HUES48 (cell line): Measurements from ENCODE around the gene SLC15A3.
A peak's percentile ranks its signal among the peaks of the same experiment; 100 is the strongest.

Source experiments
- H3K27ac ChIP-seq: one replicate; pipeline ENCODE4 v1.7.0; 2013; ENCODE audit warnings: low read depth, low read length, inconsistent platforms
- H3K27me3 ChIP-seq: 2 replicates; pipeline ENCODE4 v1.6.1; 2013; ENCODE audit warnings: mild to moderate bottlenecking, low read length; ENCODE audit not compliant: control insufficient read depth, insufficient read depth
- H3K36me3 ChIP-seq: 2 replicates; pipeline ENCODE4 v1.6.1; 2013; ENCODE audit warnings: low read length; ENCODE audit not compliant: control insufficient read depth, insufficient read depth
- H3K4me1 ChIP-seq: 2 replicates; pipeline ENCODE4 v1.6.1; 2013; ENCODE audit warnings: mild to moderate bottlenecking, low read length; ENCODE audit not compliant: control insufficient read depth, insufficient read depth
- H3K4me3 ChIP-seq: 2 replicates; pipeline ENCODE4 v1.5.1; 2013; ENCODE audit warnings: mild to moderate bottlenecking, low read depth, low read length
- H3K9ac ChIP-seq: 2 replicates; pipeline ENCODE4 v1.6.1; 2013; ENCODE audit warnings: mild to moderate bottlenecking, low read depth, low read length, moderate library complexity
- H3K9me3 ChIP-seq: 2 replicates; pipeline ENCODE4 v1.6.1; 2013; ENCODE audit warnings: low read length; ENCODE audit not compliant: control insufficient read depth, insufficient read depth

The SLC15A3 gene

DNA sequence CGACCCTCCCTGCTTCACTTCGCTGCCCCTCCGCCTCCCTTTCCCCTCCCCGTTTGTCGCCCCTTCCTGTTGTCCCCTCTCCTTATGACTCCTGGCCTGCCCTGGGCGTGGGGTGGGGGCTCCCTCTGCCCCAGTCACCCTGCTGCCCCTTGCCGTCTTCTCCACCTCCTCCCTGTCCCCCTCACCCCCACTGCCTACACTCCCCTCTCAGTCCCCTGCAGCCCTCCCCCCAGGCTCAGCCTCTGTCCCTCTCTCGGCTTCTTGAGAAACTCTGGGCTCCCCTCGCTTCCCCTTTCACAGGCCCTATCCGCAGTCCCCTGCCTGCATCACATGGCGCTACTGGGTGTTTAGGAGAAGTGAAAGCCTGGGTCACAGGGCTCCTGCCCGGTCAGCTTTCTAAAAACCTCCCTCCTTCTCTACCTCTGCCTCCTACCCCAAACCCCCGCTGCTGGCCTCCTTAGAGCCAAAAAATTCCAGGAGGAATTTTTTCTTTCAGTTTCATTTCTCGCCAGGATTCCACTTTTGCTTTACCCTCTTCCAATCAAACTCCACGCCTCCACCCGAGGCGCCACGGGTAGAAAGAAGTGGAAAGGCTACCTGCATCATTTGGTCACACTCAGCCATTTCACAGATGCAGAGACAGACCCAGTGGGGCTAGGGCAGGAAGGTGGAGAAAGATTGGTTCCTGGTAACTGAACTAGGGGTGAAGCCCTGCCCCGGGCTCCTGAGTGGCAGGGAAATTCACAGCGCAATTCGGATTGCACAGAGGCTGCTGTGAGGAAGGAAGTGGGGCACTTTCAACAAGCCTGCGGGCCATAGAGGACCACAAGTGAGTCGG, at the start of gene SLC15A3:
TSS of gene SLC15A3 (minus strand) at position 273 of the 838 bp plus-strand sequence. CDS start 625 bp downstream, outside the sequence.
- H3K4me1 ChIP-seq: peaks cover 18% of the 10 kb centered on the region
- H3K4me3 ChIP-seq: peak within 1 kb of the TSS; percentile 63
- H3K36me3 ChIP-seq: no peaks in the 10 kb centered on the region
- H3K27me3 ChIP-seq: peaks cover 25% of the 10 kb centered on the region
- H3K27ac ChIP-seq: no peak within 1 kb of the TSS
- no peak within 1 kb of the TSS for H3K9ac ChIP-seq
- no peaks in the 10 kb centered on the region for H3K9me3 ChIP-seq

DNA sequence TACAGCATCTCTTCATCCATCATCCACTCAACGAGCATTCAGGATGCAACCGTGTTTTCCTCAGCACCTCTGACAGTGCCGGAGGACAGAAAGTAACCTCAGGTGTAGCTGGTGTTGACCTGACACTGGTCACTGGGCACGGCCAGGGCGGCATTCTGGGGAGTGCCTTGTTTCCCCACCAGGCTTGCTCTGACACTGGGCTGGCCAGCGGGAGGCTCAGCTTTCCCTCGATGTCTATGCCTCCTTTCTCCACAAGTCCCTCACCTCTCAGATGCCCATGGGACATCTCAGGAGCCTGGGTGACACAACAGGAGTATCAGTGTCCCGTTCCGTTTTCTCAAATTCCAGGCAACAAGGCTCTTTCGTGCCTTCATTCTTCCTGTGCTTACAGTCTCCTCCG, 48.5 kb upstream of the SLC15A3 start:
- Histone ChIP-seq H3K27ac (no peak overlapping the region), H3K27me3 (peaks cover 19% of the 10 kb centered on the region), H3K4me1 (no peaks in the 10 kb centered on the region), H3K4me3 (no peak overlapping the region), H3K9ac (no peak overlapping the region), H3K36me3 (no peaks in the 10 kb centered on the region), H3K9me3 (no peaks in the 10 kb centered on the region)

DNA sequence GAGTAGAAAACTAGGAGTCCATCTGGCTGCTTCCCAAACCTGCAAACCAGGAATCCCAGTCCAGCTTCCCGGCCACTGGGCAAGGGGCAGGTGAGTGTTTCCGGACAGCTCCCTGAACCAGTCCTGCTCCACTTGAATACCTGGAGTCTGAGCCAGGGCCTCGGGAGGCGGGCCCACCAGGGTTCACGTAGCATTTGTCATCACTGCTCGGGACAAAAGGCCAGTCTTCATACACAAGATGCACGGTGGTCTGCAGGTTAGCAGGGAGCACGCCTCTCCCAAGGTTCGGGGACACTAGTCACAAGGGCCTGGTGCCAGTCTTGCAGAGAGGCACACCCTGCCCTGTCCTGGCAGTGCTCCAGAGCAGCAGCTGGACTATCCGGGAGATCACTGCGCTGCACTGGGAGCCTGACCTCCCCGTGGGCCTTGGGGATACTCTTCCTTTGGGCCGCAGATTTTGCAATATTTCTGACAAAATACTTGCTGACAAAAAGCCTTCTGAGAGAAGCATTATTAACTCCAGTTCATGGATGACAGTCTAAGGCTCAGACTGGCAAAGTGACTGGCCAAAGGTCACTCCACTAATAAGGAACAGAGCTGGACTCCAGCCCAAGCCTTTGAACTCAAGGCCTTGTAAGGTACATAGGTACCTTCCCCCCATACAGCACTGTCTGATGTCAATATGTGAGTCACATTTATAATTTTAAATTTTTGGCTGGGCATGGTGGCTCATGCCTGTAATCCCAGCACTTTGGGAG, 44.6 kb upstream of the SLC15A3 start:
- Histone ChIP-seq H3K36me3 (no peaks in the 10 kb centered on the region), H3K27me3 (0 out of 2 replicates have a peak, but pooled peaks cover 3% of the 10 kb centered on the region)

DNA sequence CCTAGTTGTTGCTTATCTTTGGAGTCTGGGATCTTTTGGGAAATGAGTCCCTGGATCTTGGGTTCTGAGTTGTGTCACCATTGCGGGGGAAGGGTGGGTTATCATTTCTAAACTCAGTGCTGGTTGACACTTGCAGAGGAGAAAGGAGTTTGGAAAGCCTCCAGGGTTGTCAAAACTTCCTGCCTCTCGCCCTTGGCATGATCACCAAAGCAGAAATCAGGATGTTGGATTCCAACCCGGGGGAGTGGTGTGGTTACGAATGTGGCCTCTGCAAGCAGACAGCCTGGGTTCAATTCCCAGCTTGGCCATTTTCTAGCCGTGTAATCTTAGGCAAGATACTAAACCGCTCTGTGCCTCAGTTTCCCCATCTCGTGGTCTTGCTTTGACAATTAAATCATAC, 43.8 kb upstream of the SLC15A3 start:
- H3K9ac ChIP-seq: no peak overlapping the region
- H3K4me3 ChIP-seq: no peak overlapping the region
- H3K4me1 ChIP-seq: no peaks in the 10 kb centered on the region
- no peak overlapping the region for H3K27ac ChIP-seq
- H3K9me3 ChIP-seq: no peaks in the 10 kb centered on the region
- H3K27me3 ChIP-seq: 0 out of 2 replicates have a peak, but pooled peaks cover 3% of the 10 kb centered on the region
- no peaks in the 10 kb centered on the region for H3K36me3 ChIP-seq

More for the DNA sequence above, 44.6 kb upstream of the SLC15A3 start:
- Histone ChIP-seq H3K4me3 (no peak overlapping the region), H3K9ac (no peak overlapping the region), H3K27ac (no peak overlapping the region), H3K9me3 (no peaks in the 10 kb centered on the region), H3K4me1 (no peaks in the 10 kb centered on the region)

DNA sequence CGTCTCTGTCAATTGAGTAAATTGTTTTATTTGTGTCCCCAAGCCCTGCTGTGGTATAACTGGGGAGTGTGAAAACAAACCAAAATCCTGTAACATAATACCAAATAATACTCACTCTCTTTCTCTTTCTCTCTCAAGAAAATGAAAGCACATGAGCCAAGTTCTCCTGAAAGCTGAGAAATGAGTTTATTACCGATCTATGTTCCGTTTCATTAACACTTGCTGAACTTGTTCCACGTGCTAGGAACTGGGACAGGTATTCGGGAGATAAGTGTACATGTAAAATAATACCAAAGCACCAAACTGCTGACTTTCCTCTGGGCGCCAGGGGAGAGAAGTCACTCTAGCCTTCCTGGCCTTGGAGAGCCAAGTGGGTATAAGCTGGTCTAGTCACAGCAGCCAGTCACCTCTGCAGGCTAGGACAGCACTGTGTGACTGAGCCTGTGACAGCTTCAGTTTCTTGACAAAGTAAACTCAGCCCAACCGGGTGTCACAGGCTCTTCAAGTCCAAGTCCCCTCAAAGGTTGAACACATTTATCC, 42.6 kb upstream of the SLC15A3 start:
- H3K9me3 ChIP-seq: no peaks in the 10 kb centered on the region
- H3K4me1 ChIP-seq: no peaks in the 10 kb centered on the region
- H3K27me3 ChIP-seq: no peaks in the 10 kb centered on the region
- H3K9ac ChIP-seq: no peak overlapping the region
- no peaks in the 10 kb centered on the region for H3K36me3 ChIP-seq
- no peak overlapping the region for H3K4me3 ChIP-seq
- no peak overlapping the region for H3K27ac ChIP-seq

DNA sequence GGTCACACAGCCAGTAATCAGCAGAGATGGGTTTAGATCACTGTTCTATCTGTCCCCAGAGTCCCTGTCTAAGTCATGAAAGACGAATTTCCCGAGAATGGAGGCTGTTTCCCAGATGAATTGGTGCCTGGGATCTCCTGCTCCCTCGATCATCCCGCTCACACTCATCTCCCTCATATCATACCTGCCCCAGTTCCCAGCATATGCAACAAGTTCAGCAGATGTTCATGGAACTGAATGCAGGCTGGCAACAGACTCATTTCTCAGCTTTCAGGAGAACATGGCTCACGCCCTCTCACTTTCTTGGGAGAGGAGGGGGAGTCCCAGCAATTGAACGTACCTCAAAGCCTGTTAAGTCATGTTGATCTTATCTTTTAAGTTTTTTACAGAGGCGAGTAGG, 41.6 kb upstream of the SLC15A3 start:
- Histone ChIP-seq H3K4me1 (no peaks in the 10 kb centered on the region), H3K27ac (no peak overlapping the region), H3K36me3 (no peaks in the 10 kb centered on the region), H3K27me3 (no peaks in the 10 kb centered on the region), H3K9me3 (no peaks in the 10 kb centered on the region), H3K9ac (no peak overlapping the region), H3K4me3 (no peak overlapping the region)

DNA sequence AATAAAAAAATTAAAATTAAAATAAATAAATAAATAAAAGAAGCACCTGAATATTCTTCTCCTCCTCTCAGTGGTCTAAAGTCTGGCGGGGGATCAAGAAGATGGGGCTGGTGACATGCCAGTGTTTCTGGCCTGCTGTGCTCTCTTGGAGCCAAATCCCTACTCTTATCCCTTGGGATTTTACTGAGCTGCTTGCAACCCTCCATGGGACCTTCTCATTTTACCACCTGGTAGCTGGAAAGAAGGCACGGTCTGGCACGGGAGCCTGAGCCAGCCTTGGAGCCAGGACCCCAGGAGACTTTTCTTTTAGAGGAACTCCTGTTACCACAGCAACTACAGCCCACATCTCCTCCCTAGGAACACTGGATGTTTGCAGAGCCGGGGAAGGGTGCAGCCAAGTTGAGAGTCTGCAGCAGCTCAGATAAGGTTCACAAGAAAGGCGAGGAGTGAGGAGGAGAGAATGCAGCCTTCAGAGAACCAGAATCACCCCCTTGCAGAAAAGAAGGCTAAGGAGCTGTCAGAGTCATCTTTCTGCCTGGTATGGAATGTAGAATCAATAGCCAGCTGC, 41.0 kb upstream of the SLC15A3 start:
- Histone ChIP-seq H3K4me1 (no peaks in the 10 kb centered on the region), H3K36me3 (no peaks in the 10 kb centered on the region), H3K9ac (no peak overlapping the region), H3K9me3 (no peaks in the 10 kb centered on the region), H3K4me3 (no peak overlapping the region), H3K27me3 (no peaks in the 10 kb centered on the region), H3K27ac (no peak overlapping the region)

DNA sequence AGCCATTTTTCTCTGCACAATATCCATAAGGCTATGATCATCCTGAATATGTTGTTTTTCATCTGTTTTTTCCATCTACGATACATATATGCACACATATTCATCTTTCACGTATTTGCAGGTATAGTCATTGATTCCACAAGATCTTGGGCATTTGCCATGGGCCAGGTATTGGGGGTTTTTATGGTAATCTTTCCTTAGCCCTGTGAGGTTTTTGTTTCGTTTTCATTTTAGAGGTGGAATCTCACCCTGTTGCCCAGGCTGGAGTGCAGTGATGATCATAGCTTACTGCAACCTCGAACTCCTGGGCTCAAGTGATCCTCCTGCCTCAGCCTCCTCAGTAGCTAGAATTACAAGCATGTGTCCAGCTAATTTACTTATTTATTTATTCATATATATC, 39.5 kb upstream of the SLC15A3 start:
- H3K4me1 ChIP-seq: no peaks in the 10 kb centered on the region
- H3K4me3 ChIP-seq: no peak overlapping the region
- no peak overlapping the region for H3K9ac ChIP-seq
- H3K27me3 ChIP-seq: no peaks in the 10 kb centered on the region
- no peak overlapping the region for H3K27ac ChIP-seq
- H3K9me3 ChIP-seq: no peaks in the 10 kb centered on the region
- no peaks in the 10 kb centered on the region for H3K36me3 ChIP-seq

DNA sequence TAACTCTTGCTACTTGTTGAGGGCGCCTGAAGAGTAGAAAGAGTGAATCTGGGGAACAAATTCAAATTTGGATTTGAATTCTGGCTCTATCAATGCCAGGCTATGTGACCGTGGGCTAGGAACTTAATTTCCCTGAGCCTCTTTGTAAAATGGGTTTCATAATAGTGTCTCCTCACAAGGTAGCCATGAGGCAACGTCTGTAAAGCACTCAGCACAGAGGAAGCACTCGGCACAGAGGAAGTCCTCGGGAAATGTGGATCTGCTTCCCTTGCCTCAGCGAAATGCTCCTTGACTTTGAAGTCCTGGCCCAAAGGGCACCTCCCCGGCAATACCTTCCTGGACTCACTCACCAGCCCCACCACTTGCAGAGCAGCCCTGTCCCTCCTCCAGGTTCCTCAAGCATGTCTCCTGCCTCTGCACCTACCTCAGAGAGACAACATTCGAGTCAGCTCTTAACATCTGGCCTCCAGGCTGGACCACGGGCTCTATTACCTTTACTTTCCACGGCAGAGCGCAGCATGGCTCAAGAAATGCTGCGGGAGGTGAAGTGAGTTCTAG, 37.2 kb upstream of the SLC15A3 start:
- H3K27ac ChIP-seq: no peak overlapping the region
- H3K36me3 ChIP-seq: no peaks in the 10 kb centered on the region
- no peak overlapping the region for H3K4me3 ChIP-seq
- no peaks in the 10 kb centered on the region for H3K27me3 ChIP-seq
- H3K4me1 ChIP-seq: no peaks in the 10 kb centered on the region
- H3K9ac ChIP-seq: no peak overlapping the region
- no peaks in the 10 kb centered on the region for H3K9me3 ChIP-seq

DNA sequence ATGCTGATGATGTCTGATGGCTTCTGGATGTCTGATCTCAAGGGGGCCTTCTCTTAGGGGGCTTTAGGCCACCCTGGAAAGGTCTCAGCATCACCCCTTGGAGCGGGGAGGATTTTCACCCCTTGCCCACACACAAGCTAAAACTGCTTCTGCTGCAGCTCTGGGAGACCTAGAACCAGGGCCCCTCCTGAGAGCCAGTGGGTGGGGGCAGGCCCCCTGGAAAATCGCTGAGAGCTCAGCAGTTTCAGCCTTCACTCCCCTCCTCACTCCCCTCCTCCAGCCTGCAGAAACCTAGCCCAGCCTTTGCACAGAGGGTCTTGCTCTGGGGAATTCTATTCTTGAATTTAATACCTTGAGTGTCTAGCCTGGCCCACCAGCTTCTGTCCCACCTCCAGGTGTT, 36.7 kb upstream of the SLC15A3 start:
- no peak overlapping the region for H3K27ac ChIP-seq
- H3K4me1 ChIP-seq: no peaks in the 10 kb centered on the region
- no peak overlapping the region for H3K4me3 ChIP-seq
- no peak overlapping the region for H3K9ac ChIP-seq
- H3K36me3 ChIP-seq: no peaks in the 10 kb centered on the region
- H3K27me3 ChIP-seq: no peaks in the 10 kb centered on the region
- H3K9me3 ChIP-seq: no peaks in the 10 kb centered on the region
